Endothelial cell of umbilical vein (primary cell): ENCODE data around the gene OR52B2. TPM values are rescaled to one million over a fixed set of nuclear protein-coding genes. Genes with fewer than 3 reads are reported as not detected.

Source experiments
- Bru-seq: library from RNA; stranded (reverse); fragments of 400-500 nt; gene quantifications from one replicate; lab custom pipeline; 2021; lab: Mats Ljungman, UMichigan
- BruChase-seq, 2 experiments: library from RNA; stranded (reverse); fragments of 400-500 nt; gene quantifications; one replicate each; lab custom pipeline; 2021; lab: Mats Ljungman, UMichigan
- BruUV-seq: library from RNA; stranded (reverse); fragments of 400-500 nt; replicated peaks from 2 replicates; lab custom pipeline; 2021; lab: Mats Ljungman, UMichigan
- CTCF ChIA-PET: fragments of 300-600, 350-600 bp; sonication (Branson Sonifier 250); formaldehyde crosslinking; loops from one replicate; lab custom pipeline; 2021; ENCODE audit warnings: antibody characterized with exemption, inconsistent platforms; lab: Charles Lee
- POLR2A ChIA-PET: fragments of 300-600, 350-600 bp; sonication (Branson Sonifier 250); formaldehyde crosslinking; loops from one replicate; lab custom pipeline; 2021; ENCODE audit warnings: antibody characterized with exemption, inconsistent platforms; lab: Charles Lee
- DNase-seq: peaks from one replicate; pipeline ENCODE4 v3.0.0-alpha.2; 2011; ENCODE audit warnings: low read depth, low spot score
- FAIRE-seq: peaks from 2 replicates; lab custom pipeline; 2011; peaks lifted over from hg19 to GRCh38; lab: Jason Lieb, UNC
- H2AFZ ChIP-seq: 2 replicates; pipeline ENCODE4 v1.6.0; 2012; ENCODE audit warnings: low read depth, low read length, control low read depth, inconsistent platforms
- H3K27ac ChIP-seq: 2 replicates; pipeline ENCODE4 v1.5.1; 2011; ENCODE audit warnings: low read depth, mild to moderate bottlenecking, control low read depth, low read length, moderate library complexity; ENCODE audit not compliant: insufficient read depth
- H3K27me3 ChIP-seq, 2 experiments: 2 replicates each; pipeline versions ENCODE4 v1.6.0 to v1.6.1; 2011; ENCODE audit warnings: low read length in 2 of 2, mixed read lengths in 1 of 2; ENCODE audit not compliant: control insufficient read depth in 2 of 2, insufficient read depth in 2 of 2
- H3K36me3 ChIP-seq, 2 experiments: 2 replicates in 1 of 2; 3 replicates in 1 of 2; pipeline ENCODE4 v1.5.1; 2011; ENCODE audit warnings: low read length in 2 of 2, mild to moderate bottlenecking in 1 of 2, moderate library complexity in 1 of 2; ENCODE audit not compliant: control insufficient read depth in 2 of 2, insufficient read depth in 2 of 2; ENCODE audit errors: extremely low read depth in 1 of 2
- H3K4me1 ChIP-seq: 3 replicates; pipeline ENCODE4 v1.5.1; 2011; ENCODE audit warnings: mild to moderate bottlenecking, low read length; ENCODE audit not compliant: control insufficient read depth, insufficient read depth; ENCODE audit errors: extremely low read depth
- H3K4me2 ChIP-seq: 2 replicates; pipeline ENCODE4 v1.6.1; 2011; ENCODE audit warnings: low read length, control low read depth, mixed read lengths; ENCODE audit not compliant: insufficient read depth
- H3K4me3 ChIP-seq, 3 experiments: fragments of 200-600 bp in 1 of 3; sonication (generic), shearing (Covaris generic) in 1 of 3; replicated peaks in 1 of 3; 2 replicates each; pipeline ENCODE4 v1.5.1; 2011 to 2016; ENCODE audit warnings: control low read depth in 3 of 3, low read length in 3 of 3, mild to moderate bottlenecking in 2 of 3, inconsistent platforms in 1 of 3, low read depth in 1 of 3, moderate library complexity in 1 of 3; ENCODE audit not compliant: insufficient read depth in 1 of 3
- H3K79me2 ChIP-seq: 2 replicates; pipeline ENCODE4 v1.6.0; 2012; ENCODE audit warnings: low read length, inconsistent platforms; ENCODE audit not compliant: control insufficient read depth, insufficient read depth
- H3K9ac ChIP-seq: replicated peaks from 2 replicates; pipeline ENCODE3; 2011; ENCODE audit warnings: low read length, control low read depth; ENCODE audit not compliant: insufficient read depth; ENCODE audit errors: extremely low read depth
- H3K9me1 ChIP-seq: replicated peaks from 3 replicates; pipeline ENCODE4 v1.6.0; 2011; ENCODE audit warnings: mild to moderate bottlenecking, low read length; ENCODE audit not compliant: control insufficient read depth, insufficient read depth; ENCODE audit errors: extremely low read depth
- H3K9me3 ChIP-seq: replicated peaks from 2 replicates; pipeline ENCODE4 v1.5.1; 2012; ENCODE audit warnings: low read length, inconsistent platforms; ENCODE audit not compliant: control insufficient read depth, insufficient read depth
- H4K20me1 ChIP-seq: replicated peaks from 2 replicates; pipeline ENCODE3; 2011; ENCODE audit warnings: mild to moderate bottlenecking, low read length; ENCODE audit not compliant: control insufficient read depth, insufficient read depth; ENCODE audit errors: extremely low read depth
- CTCF ChIP-seq, 2 donors: IDR thresholded peaks; 1 replicate in 1 of 2; 2 replicates in 1 of 2; pipeline ENCODE4 v1.5.1; 2011; ENCODE audit warnings: low read length in 2 of 2, mild to moderate bottlenecking in 2 of 2, moderate library complexity in 2 of 2, control low read depth in 1 of 2, inconsistent platforms in 1 of 2, low read depth in 1 of 2; ENCODE audit not compliant: insufficient read depth in 1 of 2; ENCODE audit errors: extremely low read depth in 1 of 2
- EZH2 ChIP-seq: IDR thresholded peaks from 2 replicates; pipeline ENCODE4 v1.6.1; 2012; ENCODE audit warnings: borderline replicate concordance, low read depth, mild to moderate bottlenecking, moderate library complexity, low read length, inconsistent platforms; ENCODE audit not compliant: severe bottlenecking
- FOS ChIP-seq: IDR thresholded peaks from 2 replicates; pipeline ENCODE4 v1.6.1; 2011; ENCODE audit warnings: mild to moderate bottlenecking, low read length, moderate library complexity, borderline replicate concordance; ENCODE audit not compliant: insufficient read depth
- GATA2 ChIP-seq: IDR thresholded peaks from 2 replicates; pipeline ENCODE4 v1.7.0; 2011; ENCODE audit warnings: low read depth, mild to moderate bottlenecking, moderate library complexity, mixed read lengths, low read length; ENCODE audit not compliant: insufficient read length, insufficient read depth
- JUN ChIP-seq: IDR thresholded peaks from 2 replicates; pipeline ENCODE4 v1.6.1; 2011; ENCODE audit warnings: borderline replicate concordance, low read depth; ENCODE audit not compliant: insufficient read length, insufficient read depth
- MAX ChIP-seq: IDR thresholded peaks from 2 replicates; pipeline ENCODE4 v1.6.1; 2011; ENCODE audit not compliant: insufficient read depth, insufficient read length
- MYC ChIP-seq: IDR thresholded peaks from one replicate; pipeline ENCODE4 v1.6.1; 2011; ENCODE audit warnings: mild to moderate bottlenecking, low read depth, low read length
- POLR2A ChIP-seq: IDR thresholded peaks from 2 replicates; pipeline ENCODE4 v1.6.1; 2012; ENCODE audit warnings: low read depth, mild to moderate bottlenecking, control low read depth, low read length
- POLR2AphosphoS5 ChIP-seq: IDR thresholded peaks from 2 replicates; pipeline ENCODE4 v1.6.1; 2012; ENCODE audit warnings: low read depth, mild to moderate bottlenecking, control low read depth, low read length, moderate library complexity; ENCODE audit not compliant: insufficient read depth
- dilution Hi-C: fragments of 300-500 bp; cut with MboI; formaldehyde crosslinking; loops from one replicate; pipeline ENCODE4 v1.15.0; 2019; ENCODE audit warnings: low sequenced_read_pairs; ENCODE audit not compliant: extremely low pct_ligation_motif_present
- intact Hi-C: fragments of 100-400 bp; cut with micrococcal nuclease; formaldehyde crosslinking; loops from one replicate; pipeline ENCODE4 v1.10.0; 2022
- long read RNA-seq: library from polyadenylated mRNA; stranded (forward); transcript quantifications from one replicate; pipeline ENCODE4 v2.0.0, GENCODE V29; 2021
- polyA minus RNA-seq, 3 experiments: library from RNA; depleted of rRNA, polyadenylated mRNA; stranded (reverse); fragments of >200 nt; gene quantifications; 1 replicate in 1 of 3; 2 replicates in 2 of 3; pipeline ENCODE4 v1.2.3, GENCODE V29; 2011
- polyA plus RNA-seq, 4 experiments: library from polyadenylated mRNA; depleted of rRNA in 3 of 4; stranded (reverse) in 3 of 4; unstranded in 1 of 4; fragments of >200 nt; gene quantifications; 2 replicates each; pipeline versions ENCODE4 v1.2.1 to v1.2.3, GENCODE V29; 2011 to 2012; ENCODE audit warnings: missing spikeins in 1 of 4
- total RNA-seq: library from RNA; stranded (reverse); gene quantifications from 2 replicates; pipeline ENCODE4 v1.2.3, GENCODE V29; 2021

Gene OR52B2
- total RNA-seq, result not detected in 2 replicates
- not detected in 2 replicates for polyA plus RNA-seq
- not detected in 2 replicates for polyA plus RNA-seq (2011; cell fraction: cytosol; rRNA removed)
- polyA plus RNA-seq (2011; cell fraction: nucleus; rRNA removed), result 0.13 TPM in 1 of 2 replicates, not detected in the other
- polyA plus RNA-seq (2012), result not detected in 2 replicates
- polyA minus RNA-seq, result 0.70 and 1.7 TPM in 2 replicates
- not detected for polyA minus RNA-seq (2011; cell fraction: cytosol; rRNA and poly(A)+ RNA removed)
- polyA minus RNA-seq (2011; cell fraction: nucleus; rRNA and poly(A)+ RNA removed), result 0.43 TPM in 1 of 2 replicates, not detected in the other
- percentile 17 among the genes with signal in this experiment for Bru-seq, nascent RNA
- not detected for BruChase-seq, experiment 1, labeled RNA remaining after a 6-hour chase
- BruChase-seq, experiment 2, labeled RNA remaining after a 2-hour chase, result not detected
- long read RNA-seq, result 0 reads

GRCh38 chr11:6170226-6170625 lies at the start of gene OR52B2:
Gene OR52B2 (minus strand): TSS chr11:6170326. CDS start chr11:6170326, 0 bp downstream.
- FAIRE-seq, result no peak
- Histone ChIP-seq H3K9me1 (no peaks in the 10 kb centered on the region), H3K4me2 (no peak within 1 kb of the TSS), H3K27me3 (peaks cover 0 to 1% of the 10 kb centered on the region in 2 experiments), H4K20me1 (no peaks in the 10 kb centered on the region), H3K9me3 (no peaks in the 10 kb centered on the region), H2AFZ (no peak within 1 kb of the TSS), H3K36me3 (no peaks in the 10 kb centered on the region), H3K4me1 (no peaks in the 10 kb centered on the region), H3K79me2 (no peaks in the 10 kb centered on the region), H3K4me3 (no peak within 1 kb of the TSS), H3K27ac (no peak within 1 kb of the TSS), H3K9ac (no peak within 1 kb of the TSS)
- CTCF ChIA-PET, result no interaction called here
- dilution Hi-C loops (no loop called here), intact Hi-C loops (no loop called here)
- POLR2A ChIA-PET, result no interaction called here
- BruUV-seq, result no TSS peak
- no peak for DNase-seq
- TF ChIP-seq CTCF (IDR thresholded peaks at IDR 0.05; ENCODE audit: extremely low read depth in 1 of 2, insufficient read depth in 1 of 2, low read depth in 1 of 2, low read length in 2 of 2), result no peak
- TF ChIP-seq EZH2, result no peak
- no peak for TF ChIP-seq MAX
- no peak for TF ChIP-seq POLR2A
- TF ChIP-seq FOS, result no peak
- no peak for TF ChIP-seq JUN
- TF ChIP-seq GATA2, result no peak
- no peak for TF ChIP-seq POLR2AphosphoS5
- no peak for TF ChIP-seq MYC
